HTERT RPE-1 (cell line): ENCODE results near the gene PRDM11.

ENCODE experiments used
- in situ Hi-C: fragments of 300-500 bp; cut with MboI; formaldehyde crosslinking; loops from 4 replicates; pipeline ENCODE4 v1.14.3; 2020; ENCODE audit warnings: low sequenced_read_pairs

Gene PRDM11

DNA sequence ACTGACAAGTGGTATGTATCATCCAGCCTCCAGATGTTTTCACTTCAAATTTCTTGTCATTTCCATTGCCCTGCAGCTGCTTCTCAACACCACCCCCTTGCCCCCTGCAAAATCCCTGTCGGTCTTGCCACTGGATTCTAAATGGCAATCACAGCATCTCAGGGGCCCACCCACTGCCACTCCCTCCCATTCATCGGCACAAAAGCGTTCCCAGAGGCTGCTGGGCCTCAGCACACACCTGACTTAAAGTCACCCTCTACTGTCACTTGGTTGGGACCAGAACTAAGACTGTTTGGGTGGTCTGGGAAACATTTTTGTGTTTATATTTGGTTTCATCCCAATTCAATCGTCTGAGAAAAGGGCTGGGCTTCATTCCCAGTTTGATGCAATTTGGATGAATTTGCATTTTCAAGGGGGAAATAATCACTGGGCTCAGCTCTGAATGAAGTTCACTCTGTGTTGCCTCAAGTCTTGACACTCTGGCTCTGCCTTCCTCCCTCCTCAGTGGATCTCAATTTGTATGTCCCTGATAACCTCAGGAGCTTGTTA is 112.6 kb downstream of the PRDM11 start:
- in situ Hi-C loops: no loop called here

DNA sequence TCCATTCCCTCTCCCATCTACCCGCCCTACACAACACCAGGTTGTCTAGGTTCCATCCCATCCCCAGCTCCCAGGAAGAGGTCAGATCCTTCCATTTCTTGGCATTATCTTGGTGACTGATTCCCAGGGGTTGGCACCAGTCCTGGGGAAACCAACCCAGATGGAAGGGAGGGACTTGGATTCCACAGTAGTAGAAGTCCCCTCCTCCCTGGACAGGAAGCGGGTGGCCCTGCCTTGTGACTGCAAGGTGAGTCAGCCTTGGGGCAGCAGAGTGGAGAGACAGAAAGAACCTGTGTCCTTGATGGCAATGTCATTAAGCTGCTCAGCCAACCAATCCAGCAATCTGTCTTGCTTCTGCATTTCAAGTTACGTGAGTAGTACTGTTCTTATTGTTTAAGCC is 113.2 kb downstream of the PRDM11 start:
- in situ Hi-C loops: no loop called here

DNA sequence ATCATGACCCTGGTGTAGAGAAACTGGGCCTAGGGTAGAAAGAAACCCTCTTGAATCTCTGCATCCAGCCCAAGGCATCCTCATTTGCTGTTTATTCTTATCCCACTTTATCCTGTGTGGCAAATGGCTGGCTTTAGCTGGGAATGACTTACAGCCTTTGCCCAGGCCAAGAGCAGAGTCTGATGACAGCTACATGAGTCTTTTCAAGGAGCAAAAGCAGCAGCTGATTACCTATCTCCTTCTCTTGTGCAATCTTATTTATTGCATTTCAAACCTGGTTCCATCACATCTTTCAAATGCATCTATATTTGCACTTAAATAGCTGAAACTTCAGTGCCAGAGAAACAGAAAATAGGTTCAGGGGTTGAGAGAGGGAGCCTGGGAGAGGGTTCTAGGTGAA is 113.6 kb downstream of the PRDM11 start:
- in situ Hi-C loops: no loop called here

DNA sequence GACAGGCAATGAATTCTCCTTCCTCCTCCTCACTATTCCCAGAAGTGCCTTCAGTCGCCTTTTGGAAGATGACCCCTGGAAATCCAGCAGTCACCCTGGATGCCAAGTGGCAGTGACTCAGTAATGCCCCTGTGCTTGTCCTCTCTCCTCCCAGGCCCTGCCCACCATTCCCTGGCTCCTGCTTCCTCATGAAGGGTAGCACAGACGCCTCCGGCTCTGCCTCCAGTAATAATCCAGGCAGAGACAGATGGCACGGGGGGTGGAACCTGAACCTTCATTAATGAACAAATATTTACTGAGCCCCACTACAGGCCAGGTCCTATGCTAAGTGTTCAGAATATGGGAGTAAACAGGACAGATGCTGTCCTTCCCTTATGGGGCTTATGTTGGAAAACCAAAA is 116.5 kb downstream of the PRDM11 start:
- in situ Hi-C loops: no loop called here

DNA sequence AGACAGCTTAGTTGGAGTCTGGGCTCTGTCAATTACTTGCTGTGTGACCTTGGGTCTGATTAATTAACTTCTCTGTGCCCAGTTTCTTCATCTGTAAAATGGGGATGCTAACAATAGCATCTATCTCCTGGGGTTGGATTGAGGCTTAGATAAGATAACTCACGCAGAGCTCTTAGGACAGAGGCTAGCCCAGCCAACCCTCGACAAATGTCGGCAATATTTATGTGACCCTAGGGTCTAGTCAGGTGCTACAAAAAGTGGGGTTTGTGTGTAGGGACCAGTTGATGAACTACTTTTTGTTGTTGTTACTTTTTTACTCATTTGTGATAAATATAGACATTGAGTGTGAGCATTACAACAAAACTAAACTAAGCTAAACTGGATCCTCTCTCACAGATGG is 117.3 kb downstream of the PRDM11 start:
- in situ Hi-C loops: no loop called here

DNA sequence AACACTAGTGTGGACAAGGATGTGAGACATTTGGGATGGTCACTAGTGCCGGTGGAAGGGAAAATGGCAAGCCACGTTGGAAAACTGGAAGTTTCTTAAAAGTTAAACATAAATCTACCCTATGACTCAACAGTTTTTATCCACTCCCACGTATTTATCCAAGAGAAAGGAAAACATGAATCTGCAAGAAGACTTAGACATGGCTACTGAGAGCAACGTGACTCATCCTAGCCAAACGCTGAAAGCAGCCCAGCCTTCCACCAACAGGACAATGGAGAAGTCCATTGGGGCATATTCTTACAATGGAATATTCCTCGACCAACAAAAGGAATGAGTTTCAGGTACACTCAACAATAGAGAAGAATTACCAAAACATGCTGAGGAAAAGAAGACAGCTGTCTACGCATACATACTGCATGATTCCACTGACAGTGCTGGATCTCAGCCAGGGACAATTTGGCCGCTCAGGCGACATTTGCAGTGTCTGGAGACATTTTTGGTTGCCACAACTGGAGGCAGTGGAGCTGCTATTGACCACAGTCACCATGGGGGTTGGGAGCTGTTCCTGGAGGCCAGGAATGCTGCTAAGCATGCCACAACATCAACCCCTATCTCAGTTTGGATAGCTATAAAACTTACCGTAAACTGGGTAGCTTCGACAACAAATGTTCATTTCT is 118.5 kb downstream of the PRDM11 start:
- in situ Hi-C loops: no loop called here

DNA sequence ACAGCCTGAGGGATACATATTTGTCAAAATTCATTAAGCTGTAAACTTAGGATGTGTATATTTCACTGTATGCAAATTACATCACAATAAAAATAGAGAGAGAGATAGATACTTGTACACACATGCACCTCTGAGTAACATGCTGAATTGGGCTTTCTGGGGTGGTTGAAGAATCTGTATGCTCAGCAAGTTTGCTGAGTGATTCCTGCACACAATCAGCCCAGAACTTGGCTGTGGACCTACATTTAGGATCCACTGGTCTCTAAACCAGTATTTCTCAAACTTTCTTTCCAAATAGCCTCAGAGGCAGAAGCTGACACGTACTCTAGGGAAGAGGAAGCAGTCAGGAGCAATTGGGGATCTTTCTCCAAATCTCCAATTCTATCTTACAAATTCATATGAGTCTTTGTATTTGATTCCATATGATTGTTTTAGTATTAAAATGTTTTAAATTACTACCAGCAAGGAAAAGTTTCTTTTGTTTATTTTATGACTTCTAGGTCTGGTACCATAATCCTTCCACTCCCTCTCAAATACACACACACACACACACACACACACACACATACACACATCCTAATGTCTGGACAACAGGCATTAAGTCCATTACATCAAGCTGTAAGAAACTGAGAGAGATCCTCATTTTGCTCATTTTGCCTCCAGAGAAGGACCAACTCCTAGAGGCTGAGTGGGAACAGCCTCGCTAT is 119.7 kb downstream of the PRDM11 start:
- in situ Hi-C loops: no loop called here

DNA sequence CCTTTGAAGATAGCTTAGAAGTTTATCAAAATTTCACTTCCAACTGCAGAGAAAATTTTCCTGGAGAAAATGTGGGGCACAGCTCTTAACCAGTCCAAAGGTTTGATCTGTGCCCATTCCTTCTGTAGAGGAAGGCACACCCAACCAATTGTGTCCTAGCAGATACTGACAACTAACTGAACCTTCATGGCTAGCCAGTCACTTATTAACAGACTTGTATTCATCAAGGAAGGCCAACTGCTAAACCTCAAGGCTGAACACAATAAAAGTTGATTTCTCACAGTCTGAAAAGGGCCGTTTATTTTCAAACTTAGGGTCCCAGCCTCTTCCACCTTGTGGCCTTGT is 120.2 kb downstream of the PRDM11 start:
- in situ Hi-C loops: no loop called here

DNA sequence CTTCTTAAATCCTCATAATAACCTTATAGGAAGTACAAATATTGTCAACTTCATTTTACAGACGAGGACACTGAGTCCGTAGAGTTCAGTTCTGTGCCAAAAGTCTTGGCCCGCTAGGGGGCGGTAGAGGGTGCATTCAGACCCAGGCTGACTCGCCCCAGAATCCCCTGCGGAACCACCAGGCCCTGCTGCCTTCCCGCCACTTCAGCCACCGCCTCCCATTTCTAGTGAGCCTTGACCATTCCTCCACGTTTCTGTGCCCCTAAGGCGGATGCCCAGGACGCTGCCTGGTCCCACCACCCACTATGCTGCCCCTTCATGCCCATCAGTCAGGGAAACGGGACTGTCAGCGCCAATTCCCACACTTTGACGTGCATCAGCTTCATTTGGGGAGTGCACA is 120.6 kb downstream of the PRDM11 start:
- in situ Hi-C loops: no loop called here

DNA sequence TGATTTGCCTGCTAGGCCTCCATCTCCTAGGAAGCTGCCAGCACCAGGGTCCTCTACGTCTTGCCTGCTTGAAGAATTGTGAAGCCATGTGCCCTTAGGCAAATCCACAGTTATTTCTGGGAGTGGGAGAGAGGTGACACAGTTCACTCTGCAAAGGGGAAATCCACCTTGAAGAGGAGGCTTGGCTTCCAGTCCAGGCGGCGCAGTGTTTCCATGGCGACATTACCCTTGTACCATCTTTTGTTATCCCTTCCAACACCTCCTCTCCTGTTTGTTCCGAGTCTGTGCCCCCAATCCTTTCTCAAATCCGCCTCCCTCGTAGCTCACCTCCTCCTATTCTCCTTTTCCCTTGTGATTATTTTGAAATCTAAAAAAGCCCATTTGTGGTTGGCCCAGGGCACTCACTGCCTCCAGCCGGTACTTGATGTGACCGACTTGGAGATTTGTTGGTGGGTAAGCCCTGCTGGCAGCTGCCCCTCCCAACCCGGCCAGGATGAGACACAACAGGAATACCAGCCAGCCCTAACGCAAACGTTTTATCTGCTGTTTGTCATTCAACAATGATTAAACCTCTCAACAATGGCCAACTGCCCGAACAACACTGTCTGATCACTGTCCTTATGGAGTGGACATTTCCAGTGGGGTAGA is 121.3 kb downstream of the PRDM11 start:
- in situ Hi-C loops: no loop called here

DNA sequence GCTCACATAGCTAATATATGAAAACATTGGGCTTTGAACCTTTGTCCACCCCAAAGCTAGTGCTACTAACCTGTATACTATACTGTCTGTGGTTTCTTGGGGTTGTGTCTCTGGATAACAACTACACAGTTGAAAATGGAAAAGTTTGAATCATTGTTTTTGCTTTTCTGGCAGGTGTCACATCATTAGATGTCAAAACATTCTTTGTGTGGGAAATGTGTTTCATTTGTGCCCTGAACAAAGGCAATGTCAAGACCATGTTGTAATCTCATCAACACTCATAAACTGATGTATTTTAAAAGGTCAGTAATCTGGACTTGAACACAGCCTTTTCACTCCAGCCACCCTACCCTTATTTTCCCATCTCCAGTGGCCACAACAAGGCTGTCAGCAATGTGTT is 123.2 kb downstream of the PRDM11 start:
- in situ Hi-C loops: no loop called here

DNA sequence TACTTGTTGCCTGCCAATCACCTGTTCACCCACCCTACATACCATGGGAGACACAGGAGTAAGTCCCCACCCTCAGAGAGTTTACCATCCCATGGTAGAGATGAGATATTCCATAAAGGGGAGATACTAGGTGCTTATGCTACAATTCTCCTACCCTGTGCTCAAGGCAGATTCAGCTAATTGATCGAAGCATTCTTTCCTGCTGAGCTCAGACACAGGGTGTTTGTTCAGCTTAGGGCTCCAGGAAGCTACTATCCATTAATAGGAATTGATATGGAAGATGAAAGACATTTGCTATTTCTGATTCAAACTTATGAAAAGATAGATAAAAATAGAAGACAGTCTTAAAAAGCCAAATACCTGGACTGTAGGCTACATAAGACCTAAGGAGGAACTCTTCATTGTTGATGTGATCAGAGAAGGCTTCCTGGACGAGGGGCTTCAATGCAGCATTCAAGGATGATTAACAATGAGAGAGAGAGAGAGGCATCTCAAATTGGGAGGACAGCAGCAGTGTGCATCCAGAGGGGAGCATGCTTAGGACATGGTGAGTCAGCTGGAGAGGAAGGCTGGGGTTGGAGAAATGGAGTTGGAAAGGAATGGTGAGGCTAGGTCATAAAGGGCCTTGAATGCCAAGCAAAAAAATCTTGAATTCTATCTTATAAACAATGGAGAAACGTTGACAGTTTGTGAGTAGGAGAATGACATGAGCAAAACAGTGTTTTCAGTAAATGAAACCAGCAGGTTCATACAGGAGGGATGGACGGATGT is 124.7 kb downstream of the PRDM11 start:
- in situ Hi-C loops: no loop called here

DNA sequence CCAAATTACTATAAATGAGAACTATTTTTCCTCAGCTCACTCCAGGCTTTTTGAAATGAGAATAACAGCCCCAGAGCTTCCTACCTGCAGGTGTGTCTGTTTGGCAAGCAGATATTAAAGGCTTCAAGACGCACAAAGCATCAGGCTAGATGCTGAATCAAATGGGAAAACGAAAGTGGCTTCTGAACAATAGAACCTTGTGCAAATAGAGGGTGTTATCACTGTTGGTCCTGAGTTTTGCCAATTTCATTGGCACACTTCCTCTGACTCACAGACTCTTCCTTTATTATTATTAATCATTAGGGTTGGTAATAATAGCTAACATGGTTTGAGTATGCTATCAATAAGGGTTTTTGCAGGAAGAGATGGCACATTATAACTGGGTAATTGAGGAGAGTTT is 126.3 kb downstream of the PRDM11 start:
- in situ Hi-C loops: no loop called here

DNA sequence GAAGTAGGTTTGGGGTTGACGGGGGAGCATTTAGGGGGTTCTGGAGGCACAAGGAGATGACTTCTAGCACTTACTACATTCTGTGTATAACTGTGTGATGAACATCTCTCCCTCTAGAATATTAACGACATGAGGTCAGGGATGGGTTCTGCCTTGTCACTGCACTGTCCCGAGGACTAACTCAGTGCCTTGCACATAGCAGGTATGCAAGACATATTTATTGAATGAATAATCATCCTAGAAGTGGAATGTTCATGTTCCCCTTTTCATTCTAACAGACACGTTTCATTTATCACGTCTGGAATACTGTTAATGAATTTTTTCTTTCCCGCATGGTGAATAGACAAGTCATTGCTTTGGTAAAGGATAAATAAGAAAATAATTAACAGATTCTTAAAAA is 127.1 kb downstream of the PRDM11 start:
- in situ Hi-C loops: no loop called here

DNA sequence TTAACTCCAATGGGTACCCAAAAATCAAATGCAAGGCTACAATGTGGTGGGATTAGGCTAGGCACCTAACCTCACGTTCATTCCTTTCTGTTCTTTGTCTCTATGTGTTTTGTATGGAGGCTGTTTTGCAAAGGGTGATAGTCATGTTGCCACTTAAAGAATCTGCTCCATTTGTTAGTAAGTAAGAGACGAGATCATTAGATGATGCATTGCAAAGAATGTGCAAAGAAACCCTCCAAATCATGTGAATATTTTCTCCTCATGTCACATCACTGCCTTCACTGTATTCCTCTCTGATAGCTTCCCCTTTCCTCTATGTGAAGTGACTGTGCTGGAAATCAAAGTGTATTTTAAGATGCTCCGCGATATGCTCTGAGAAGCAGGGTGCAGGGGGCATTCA is 127.8 kb downstream of the PRDM11 start:
- in situ Hi-C loops: no loop called here

DNA sequence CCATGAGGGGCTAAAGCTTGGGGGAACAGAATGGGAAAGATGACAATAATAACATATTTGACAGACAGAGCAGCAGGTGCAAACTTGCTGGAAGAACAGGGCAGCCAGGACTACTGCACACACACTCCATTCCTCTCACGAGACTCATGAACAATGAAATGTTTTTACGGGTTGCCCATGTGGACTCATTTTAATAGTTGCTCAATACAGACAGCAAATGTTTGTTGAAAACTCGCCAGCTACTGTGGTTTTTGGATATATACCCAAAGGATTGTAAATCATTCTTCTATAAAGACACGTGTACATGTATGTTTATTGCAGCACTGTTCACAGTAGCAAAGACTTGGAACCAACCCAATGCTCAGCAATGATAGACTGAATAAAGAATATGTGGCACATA is 129.4 kb downstream of the PRDM11 start:
- in situ Hi-C loops: no loop called here

DNA sequence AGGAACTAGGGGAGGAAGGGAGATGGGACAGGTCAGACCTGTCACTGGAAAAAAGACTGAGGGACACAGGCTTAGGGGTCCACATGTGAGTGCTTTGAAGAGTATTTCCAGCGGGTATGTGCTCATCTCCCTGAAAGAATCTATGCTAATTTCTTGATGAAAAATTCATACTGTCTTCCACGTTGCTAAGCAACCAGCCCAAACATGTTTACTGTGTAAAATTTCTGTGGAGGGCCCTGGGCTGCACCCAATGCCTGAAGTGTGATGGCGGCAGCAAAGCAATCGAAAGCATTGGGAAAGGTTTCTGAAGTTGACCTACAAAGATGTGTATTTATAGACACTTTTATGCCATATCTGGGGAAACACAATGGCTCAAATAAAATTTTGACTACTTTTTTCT is 132.3 kb downstream of the PRDM11 start:
- in situ Hi-C loops: no loop called here

DNA sequence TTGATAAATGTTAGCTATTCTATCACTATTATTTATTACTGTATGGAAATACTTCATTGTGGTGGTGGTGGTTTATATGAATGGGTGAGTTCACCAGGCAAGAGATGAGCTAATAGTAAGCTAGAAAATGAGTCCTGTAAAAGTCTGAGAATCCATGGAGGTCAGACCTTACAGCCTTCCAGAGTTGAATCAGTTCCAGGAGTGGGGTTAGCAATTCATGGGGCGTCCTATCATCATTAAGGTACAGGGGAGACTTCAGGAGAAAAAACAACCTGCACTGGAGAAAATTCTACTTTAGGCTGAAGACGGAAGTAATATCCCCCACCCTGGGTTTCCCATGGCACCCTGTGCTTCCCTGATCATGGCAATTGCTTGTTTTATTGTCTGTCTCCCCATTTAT is 133.2 kb downstream of the PRDM11 start:
- in situ Hi-C loops: no loop called here

DNA sequence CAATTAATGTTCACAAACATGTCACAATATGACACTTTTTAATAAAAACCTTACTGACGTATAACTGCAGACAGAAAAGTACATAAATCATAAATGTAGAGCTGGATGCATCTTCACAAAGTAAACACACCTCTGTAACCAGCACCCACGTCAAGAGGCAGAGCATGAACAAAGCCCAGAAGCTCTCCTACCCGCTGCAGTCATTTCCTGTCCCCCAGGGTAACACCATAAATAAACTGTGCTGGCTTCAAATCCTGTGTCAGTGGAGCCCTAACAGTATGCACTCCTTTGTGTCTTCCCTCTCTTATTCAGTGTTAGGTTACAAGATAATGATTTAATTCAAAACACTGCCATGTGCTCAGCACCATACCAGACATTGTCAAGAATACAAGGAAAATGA is 134.0 kb downstream of the PRDM11 start:
- in situ Hi-C loops: no loop called here

DNA sequence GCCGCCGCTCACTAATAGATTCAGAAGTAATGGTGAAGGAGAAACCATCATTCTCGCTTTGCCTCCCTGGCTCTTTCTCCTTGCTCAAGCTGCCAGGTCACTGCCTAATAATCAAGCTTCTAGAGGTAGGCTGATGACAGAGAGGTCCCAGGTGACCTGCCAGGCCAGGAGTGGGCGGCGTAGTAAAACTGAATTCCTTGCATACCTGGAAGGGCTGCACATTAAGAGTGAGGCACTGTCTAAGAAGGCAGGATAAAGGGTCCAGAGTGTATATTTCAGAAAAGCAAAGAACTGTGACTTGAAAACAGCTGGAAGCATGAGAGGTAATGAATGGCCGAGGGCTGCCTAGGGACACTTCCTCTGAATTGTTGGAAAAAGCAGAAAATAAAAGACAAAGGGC is 135.6 kb downstream of the PRDM11 start:
- in situ Hi-C loops: no loop called here
